Kidney capillary endothelial cell (primary cell): ENCODE measurements around the gene GUCD1.
"Not testable (repeated sequence)": the region's sequence is repeated elsewhere in the genome, so short reads cannot be mapped to it uniquely, and the experiment has no call there.

Experiments
- DNase-seq: peaks from one replicate; pipeline ENCODE4 v3.0.0-alpha.2; 2018; ENCODE audit warnings: low spot score

The GUCD1 gene

GRCh38 chr22:24564376-24565058 is 9.6 kb upstream of the GUCD1 start:
- DNase-seq = no peak

- no peak for DNase-seq
Observed at GRCh38 chr22:24563246-24563645, 8.3 kb upstream of the GUCD1 start.

DNA sequence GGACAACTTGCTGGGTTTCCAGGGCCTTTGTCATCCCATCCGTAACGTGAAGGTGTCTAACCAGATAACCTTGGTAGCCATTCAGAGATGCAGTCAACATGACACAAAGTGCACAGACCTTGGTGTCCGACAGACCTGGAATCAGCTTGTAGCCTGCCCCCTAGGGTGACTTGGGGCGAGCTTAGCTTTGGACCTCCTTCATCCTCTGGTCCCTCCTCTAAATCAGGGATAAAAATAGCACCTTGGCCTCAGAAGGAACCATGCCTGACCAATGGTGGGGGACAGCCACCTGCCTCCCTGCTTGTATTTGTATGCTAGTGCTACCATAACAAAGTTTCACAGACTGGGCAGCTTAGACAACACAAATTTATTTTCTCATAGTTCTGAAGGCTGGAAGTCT is 4.5 kb upstream of the GUCD1 start:
- DNase-seq = no peak

DNA sequence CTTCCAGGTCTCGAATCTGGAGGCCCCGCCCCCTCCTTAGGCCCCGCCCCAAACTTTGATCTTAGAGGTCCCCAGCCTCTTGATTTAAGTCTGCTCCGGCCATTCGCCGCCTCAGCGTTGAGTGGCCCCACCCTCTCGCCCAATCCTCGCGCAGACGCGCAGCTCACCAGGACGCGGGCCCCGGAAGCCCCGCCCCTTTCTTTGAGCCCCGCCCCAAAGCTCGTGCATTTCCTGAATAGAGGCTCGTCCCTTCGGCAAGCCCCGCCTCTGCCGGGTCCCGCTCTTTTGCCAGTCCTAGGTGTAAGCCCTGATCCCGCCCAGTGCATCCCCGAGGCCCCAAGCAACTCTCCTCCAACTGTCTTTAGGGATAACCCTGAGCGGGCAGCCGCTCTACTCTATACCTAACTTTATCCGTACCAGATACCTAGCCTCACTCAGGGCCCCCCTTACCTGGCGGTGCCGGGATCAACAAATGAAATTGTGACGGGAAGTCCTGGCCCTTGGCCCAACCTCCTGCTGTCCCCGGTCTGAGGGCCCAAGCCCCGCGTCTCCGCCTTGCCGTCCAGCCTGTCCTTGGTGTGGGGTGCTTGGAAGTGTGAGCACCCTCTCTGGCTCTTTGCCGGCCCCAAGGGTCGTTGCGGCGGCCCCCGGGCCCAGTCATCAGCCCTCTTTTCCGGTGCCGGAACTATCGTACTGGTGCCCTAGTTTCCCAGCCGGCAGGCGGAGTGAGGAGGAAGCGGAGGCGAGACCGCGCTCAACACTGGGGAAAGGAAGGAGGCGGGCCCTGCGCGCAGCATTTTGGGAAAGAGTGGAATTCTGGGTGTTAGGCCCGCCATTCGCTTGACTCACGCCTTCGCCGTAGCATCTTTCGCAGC is 464 bp upstream of the GUCD1 start, which contains the start of gene SNRPD3:
Gene SNRPD3 (plus strand): TSS at position 835 of the 875 bp plus-strand sequence. CDS start 1,676 bp downstream, outside the sequence.
- peak; percentile 99 for DNase-seq

GRCh38 chr22:24553597-24554312 is 1.2 kb downstream of the GUCD1 start:
- DNase-seq = no peak

DNA sequence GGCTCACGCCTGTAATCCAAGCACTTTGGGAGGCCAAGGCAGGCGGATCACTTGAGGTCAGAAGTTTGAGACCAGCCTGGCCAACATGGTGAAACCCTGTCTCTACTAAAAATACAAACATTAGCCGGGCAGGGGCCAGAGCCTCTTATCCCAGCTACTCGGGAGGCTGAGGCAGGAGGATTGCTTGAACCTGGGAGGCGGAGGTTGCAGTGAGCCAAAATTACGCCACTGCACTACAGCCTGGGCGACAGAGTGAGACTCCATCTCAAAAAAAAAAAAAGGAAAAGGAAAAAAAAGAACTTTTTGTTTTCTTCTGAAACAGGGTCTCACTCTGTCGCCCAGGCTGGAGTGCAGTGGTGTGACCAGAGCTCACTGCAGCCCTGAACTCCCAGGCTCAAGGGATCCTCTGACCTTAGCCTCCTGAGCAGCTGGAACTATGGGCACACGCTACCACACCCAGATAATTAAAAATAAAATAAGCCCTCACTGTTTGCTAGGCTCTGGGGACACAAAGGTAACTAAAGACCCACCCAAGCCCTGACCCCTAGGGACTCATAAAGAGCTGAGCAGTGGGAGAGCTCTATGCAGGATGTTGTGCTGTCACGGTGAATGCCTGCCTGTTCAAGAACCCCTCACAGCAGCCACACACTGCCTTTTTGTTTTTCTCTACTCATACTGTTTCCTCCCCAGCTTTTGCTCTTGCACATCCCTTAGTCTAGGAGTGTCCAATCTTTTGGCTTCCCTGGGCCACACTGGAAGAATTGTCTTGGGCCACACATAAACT is 2.2 kb downstream of the GUCD1 start:
- not testable (repeated sequence) for DNase-seq

GRCh38 chr22:24550902-24551435 is 4.0 kb downstream of the GUCD1 start:
- DNase-seq = no peak

DNA sequence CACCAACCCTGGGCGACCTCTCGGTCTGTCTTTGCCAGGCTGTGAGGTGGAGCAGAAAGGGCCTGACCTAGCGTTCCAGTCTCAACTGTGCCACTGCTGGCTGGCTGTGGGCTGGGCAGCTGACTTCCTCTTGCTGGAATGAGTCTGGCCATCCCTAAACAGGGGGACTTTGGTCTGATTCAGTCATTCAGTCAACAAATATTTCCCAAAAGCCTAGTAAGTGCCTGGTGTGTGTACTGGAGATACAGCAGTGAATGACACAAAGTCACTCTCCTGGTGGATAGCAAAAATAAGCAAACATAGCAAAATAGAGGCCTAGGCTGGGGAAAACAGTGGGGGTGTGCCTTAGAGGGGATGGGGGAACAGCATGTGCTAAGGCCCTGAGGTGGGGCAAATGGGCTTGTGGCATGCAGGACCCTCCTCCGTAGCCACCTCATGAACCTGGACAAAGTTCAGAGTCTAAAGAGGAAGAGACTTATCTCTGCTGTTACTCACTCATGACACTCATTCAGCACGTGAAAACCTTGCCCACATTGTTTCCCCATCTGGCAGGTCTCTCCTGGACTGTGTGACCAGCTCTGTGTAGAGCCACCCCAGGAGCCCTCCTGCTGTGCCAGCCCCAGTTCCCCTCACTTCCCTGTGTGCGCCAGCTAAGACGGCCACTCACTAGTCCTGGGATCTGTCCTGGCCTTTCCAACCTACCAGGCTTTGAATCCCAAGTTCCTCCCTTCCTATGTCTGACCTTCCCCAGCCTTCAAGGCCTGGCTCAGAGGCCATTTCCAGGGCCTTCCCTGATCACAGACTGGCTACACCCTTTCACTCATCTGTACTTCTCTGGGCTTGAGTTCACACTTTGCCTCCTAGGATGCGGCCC is 4.7 kb downstream of the GUCD1 start:
- no peak for DNase-seq

- no peak for DNase-seq
Observed at GRCh38 chr22:24548812-24549211, 6.1 kb downstream of the GUCD1 start.

GRCh38 chr22:24543679-24544243 is 11.2 kb downstream of the GUCD1 start:
- DNase-seq = no peak

DNA sequence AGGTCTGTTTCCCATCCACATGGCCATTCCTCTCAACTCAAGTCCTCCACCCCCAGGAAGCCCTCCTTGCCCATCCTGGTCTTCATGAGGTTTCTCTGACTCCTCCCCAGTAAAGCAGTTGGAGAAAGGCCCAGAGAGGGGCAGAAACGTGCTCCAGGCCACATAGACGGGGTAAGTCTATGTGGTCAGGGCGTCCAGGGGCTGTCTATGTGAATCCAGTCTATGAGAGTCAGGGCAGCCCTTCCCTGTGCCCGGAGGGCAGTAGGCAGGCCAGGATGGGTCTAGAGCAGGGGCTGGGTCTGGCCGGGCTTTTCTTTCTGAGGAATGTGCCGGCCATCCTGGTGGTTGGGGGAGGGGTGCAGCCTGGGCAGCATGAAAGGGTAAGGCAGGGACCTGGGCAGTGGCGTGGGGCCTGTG is 11.7 kb downstream of the GUCD1 start:
- no peak for DNase-seq

- no peak for DNase-seq
Observed at GRCh38 chr22:24542641-24543040, 12.3 kb downstream of the GUCD1 start.

DNA sequence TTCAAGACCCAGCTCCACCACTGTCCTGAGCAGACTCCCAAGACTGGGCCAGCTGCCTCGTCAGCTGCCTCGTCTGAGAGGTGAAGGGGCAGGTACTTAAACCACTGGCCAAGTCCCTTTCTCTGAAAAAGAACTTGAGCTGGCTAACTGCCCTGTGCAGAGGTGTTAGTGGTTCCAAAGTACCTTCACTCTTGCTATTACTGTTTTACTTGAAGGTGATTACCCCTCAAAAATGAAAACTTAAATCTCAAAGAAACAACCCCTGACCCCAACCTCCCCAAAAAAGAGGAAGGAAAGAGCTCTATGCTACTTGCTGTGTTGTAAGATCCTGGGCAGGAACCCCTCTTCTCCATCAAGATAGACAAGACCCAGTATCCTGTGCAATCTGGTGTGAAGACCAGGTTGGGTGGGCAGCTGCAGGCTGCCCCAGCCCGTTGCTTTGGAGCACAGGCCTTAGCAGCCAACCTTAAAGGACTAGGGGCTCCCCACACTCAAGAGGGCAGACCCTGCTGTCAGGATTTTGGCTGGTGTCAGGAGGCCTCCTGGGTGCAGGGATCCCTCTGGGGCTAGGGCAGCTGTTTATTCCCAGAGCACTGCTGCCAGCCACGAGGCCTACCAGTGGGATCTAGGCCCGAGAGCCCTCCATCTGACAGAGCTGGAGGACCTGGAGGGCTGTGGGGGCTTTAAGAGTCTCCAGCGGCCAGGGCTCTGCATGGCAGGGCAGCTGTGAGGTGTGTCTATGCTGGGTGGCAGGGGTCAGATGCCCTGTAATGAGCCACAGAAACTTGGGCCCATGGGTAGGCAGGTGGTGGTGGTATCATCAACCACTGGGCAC is 13.0 kb downstream of the GUCD1 start:
- DNase-seq = no peak

DNA sequence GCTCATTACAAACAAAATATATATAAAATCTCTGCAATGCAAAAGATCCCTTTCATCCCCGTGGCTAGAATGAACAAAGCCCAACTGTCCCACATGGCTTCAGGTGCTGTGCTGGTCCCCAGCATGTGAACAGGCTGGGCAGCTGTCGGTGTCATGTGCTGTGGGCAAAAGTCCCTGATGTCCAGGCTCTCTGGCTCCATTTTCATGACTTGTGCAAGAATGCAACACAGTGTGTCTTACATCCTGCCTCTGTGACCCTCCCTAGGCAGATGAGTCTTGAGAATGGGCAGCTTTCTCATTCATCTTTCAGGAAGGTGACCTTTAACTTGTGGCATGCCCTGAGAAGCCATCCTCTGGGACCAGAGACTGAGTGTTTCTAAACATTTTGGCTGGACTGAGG is 14.5 kb downstream of the GUCD1 start:
- no peak for DNase-seq

GRCh38 chr22:24536089-24536488 is 18.8 kb downstream of the GUCD1 start:
- no peak for DNase-seq

DNA sequence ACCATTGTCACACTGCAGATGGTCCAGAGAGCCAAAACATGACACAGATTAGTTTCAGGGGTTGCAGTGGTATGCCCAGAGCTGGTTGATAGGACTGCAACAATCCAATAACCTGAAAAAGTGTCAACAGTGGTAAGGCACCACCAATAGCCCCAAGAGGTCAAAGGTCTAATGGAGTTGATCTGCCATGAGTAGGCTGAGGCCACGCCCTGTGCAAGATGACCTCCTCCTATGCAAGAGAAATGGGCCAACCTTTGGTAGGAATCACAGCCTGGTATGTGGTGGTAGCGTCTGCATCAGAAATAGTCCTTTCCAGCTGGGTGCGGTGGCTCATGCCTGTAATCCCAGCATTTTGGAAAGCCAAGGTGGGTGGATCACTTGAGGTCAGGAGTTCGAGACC is 19.6 kb downstream of the GUCD1 start:
- DNase-seq = no peak

- no peak for DNase-seq
Observed at GRCh38 chr22:24532075-24532474, 22.9 kb downstream of the GUCD1 start.

GRCh38 chr22:24530968-24531367 is 24.0 kb downstream of the GUCD1 start:
- not testable (repeated sequence) for DNase-seq

GRCh38 chr22:24529898-24530297 is 25.0 kb downstream of the GUCD1 start:
- DNase-seq = no peak
